Measurements from ENCODE around the gene GC. TPM values are rescaled to one million over a fixed set of nuclear protein-coding genes. Genes with fewer than 3 reads are reported as not detected.

Gene GC
- total RNA-seq, 6 donors from 2014 or later: 1.6 to 2.5 TPM; not detected in 4

DNA sequence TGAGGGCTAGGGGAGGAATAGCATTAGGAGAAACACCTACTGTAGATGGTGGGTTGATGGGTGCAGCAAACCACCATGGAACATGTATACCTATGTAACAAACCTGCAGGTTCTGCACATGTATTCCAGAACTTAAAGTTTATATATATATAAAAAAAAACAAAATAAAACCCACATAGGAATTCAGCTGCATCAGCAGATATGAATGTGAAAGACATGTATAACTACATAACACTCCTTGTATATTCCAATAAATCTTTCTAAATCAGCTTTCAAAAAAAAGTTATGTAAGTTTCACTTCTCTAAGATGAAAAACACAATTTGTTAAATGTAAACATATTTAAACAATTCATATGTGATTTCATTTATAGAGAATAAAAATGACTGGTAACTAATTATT is 6.0 kb downstream of the GC start:
- no peaks in the 10 kb centered on the region for H3K4me1 ChIP-seq
- no peak overlapping the region for H3K27ac ChIP-seq
- H3K27me3 ChIP-seq: no peaks in the 10 kb centered on the region
- no peaks in the 10 kb centered on the region for H3K36me3 ChIP-seq
- H3K4me3 ChIP-seq: no peak overlapping the region
- DNase-seq (no peak), ATAC-seq (ENCODE audit: low FRiP score in 2 of 2) (no peak)
- TF ChIP-seq EP300 (IDR thresholded peaks at IDR 0.05) (no peak), POLR2A (IDR thresholded peaks at IDR 0.05) (no peak), POLR2AphosphoS5 (IDR thresholded peaks at IDR 0.05) (no peak)
- TF ChIP-seq, protein P1, sequence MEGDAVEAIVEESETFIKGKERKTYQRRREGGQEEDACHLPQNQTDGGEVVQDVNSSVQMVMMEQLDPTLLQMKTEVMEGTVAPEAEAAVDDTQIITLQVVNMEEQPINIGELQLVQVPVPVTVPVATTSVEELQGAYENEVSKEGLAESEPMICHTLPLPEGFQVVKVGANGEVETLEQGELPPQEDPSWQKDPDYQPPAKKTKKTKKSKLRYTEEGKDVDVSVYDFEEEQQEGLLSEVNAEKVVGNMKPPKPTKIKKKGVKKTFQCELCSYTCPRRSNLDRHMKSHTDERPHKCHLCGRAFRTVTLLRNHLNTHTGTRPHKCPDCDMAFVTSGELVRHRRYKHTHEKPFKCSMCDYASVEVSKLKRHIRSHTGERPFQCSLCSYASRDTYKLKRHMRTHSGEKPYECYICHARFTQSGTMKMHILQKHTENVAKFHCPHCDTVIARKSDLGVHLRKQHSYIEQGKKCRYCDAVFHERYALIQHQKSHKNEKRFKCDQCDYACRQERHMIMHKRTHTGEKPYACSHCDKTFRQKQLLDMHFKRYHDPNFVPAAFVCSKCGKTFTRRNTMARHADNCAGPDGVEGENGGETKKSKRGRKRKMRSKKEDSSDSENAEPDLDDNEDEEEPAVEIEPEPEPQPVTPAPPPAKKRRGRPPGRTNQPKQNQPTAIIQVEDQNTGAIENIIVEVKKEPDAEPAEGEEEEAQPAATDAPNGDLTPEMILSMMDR (IDR thresholded peaks at IDR 0.05): no peak
- no peaks in the 10 kb centered on the region for H3K9me3 ChIP-seq

DNA sequence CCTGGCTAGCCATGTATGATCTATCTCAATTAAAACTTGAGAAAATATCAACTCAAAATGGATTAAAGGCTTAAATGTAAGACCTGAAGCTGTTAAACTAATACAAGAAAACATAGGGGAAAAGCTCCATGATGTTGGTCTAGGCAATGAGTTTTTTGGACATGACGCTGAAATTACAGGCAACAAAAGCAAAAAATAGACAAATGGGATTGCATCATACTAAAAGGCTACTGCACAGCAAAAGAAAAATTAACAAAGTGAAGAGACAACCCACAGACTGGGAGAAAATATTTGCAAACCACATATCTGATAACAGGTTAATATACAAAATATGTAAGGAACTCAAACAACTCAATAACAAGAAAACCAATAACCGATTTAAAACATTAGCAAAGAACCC is 8.4 kb downstream of the GC start:
- H3K4me1 ChIP-seq: no peaks in the 10 kb centered on the region
- no peak overlapping the region for H3K4me3 ChIP-seq
- H3K27me3 ChIP-seq: no peaks in the 10 kb centered on the region
- no peaks in the 10 kb centered on the region for H3K36me3 ChIP-seq
- WGBS, 2 donors: 79 to 94% methylated on average over 2 of the region's 2 CpGs
- H3K9me3 ChIP-seq: no peaks in the 10 kb centered on the region
- TF ChIP-seq POLR2A (IDR thresholded peaks at IDR 0.05) (no peak), EP300 (IDR thresholded peaks at IDR 0.05) (no peak), POLR2AphosphoS5 (IDR thresholded peaks at IDR 0.05) (no peak)
- TF ChIP-seq, protein P1 (IDR thresholded peaks at IDR 0.05): no peak
- DNase-seq: no peak
- ATAC-seq (ENCODE audit: low FRiP score in 2 of 2): no peak
- no peak overlapping the region for H3K27ac ChIP-seq

DNA sequence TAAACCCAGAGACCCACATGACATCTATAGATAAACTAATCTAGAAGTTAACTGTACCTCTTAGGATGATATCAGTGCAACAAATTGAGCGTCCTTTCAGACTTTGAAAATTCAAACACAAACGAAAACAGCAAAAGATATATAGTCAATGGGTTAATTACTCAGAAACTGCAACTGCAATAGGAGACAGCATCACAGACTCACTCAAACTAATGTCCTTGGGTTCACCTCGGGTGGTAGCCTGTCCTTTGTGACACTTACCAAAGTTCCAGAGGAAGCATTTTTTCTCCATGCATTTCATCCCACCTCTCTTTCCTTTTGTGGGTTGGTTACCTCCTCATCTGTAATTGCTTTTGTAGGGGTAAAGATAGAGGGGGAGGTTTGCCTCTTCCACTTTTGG is 9.7 kb downstream of the GC start:
- Histone ChIP-seq H3K9me3 (no peaks in the 10 kb centered on the region), H3K36me3 (no peaks in the 10 kb centered on the region), H3K4me3 (no peak overlapping the region), H3K4me1 (no peaks in the 10 kb centered on the region), H3K27ac (no peak overlapping the region), H3K27me3 (no peaks in the 10 kb centered on the region)
- DNase-seq (no peak), ATAC-seq (ENCODE audit: low FRiP score in 2 of 2) (no peak)
- TF ChIP-seq EP300 (IDR thresholded peaks at IDR 0.05) (no peak), POLR2AphosphoS5 (IDR thresholded peaks at IDR 0.05) (no peak), POLR2A (IDR thresholded peaks at IDR 0.05) (no peak)
- TF ChIP-seq, protein P1 (IDR thresholded peaks at IDR 0.05): no peak
- WGBS, 2 donors: 73 to 79% methylated on average over 3 of the region's 3 CpGs

DNA sequence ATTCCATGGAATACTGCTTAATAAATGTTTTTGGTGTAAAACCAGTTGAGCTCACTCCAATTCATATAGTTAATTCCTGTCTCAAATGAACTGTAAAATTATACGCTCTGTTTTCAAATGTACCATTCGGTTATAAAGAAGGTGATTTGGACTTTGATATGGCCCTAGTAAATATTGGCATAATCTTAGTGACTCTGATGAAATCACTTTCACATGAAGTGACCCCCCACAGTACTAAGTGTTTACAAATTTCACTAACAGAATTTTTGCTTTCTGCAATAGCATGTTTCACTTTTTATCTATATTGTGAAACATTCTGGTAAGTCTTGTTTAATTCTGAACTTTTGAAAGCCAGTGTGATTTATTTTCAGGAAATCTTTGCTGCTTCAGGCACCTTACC is 10.9 kb downstream of the GC start:
- no peak for ATAC-seq (ENCODE audit: low FRiP score in 2 of 2)
- Histone ChIP-seq H3K27me3 (no peaks in the 10 kb centered on the region), H3K4me1 (no peaks in the 10 kb centered on the region), H3K36me3 (no peaks in the 10 kb centered on the region), H3K9me3 (no peaks in the 10 kb centered on the region), H3K4me3 (no peak overlapping the region), H3K27ac (no peak overlapping the region)
- DNase-seq: no peak
- TF ChIP-seq POLR2AphosphoS5 (IDR thresholded peaks at IDR 0.05): no peak
- TF ChIP-seq, protein P1 (IDR thresholded peaks at IDR 0.05): no peak
- 51 to 78% methylated on average over 2 of the region's 2 CpGs for WGBS, 2 donors

DNA sequence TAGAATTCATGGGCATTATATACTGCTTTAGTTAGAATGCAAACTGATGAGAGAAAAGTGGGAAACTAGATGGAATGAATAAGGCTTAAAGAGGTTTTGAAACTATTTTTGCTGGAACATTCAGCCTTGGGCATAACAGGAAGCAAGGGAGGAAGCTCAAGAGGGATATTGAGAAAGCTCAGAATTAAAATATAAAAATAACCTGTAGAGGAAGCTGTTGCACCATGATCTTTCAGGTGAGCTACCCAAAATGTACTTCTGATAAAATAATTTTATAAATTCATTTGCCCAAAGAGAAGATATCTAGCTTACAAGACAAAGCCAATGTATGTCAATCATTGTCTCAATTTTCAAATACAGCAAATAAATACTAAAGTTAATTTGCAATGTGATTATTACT is 11.3 kb downstream of the GC start:
- H3K9me3 ChIP-seq: no peaks in the 10 kb centered on the region
- DNase-seq (no peak), ATAC-seq (ENCODE audit: low FRiP score in 2 of 2) (no peak)
- no peak overlapping the region for H3K27ac ChIP-seq
- H3K4me1 ChIP-seq: no peaks in the 10 kb centered on the region
- H3K36me3 ChIP-seq: no peaks in the 10 kb centered on the region
- no peak for TF ChIP-seq EP300 (IDR thresholded peaks at IDR 0.05)
- TF ChIP-seq, protein P1 (IDR thresholded peaks at IDR 0.05): peak in 2 of 6 experiments; percentile 28 to 31
- no peak for TF ChIP-seq POLR2AphosphoS5 (IDR thresholded peaks at IDR 0.05)
- no peak for TF ChIP-seq POLR2A (IDR thresholded peaks at IDR 0.05)
- H3K4me3 ChIP-seq: no peak overlapping the region
- H3K27me3 ChIP-seq: no peaks in the 10 kb centered on the region
